GM18951 (cell line): Measurements from ENCODE around the gene CD163L1.

Source experiments
- POLR2A ChIP-seq: IDR thresholded peaks from 4 replicates; pipeline ENCODE4 v1.6.1; 2011; ENCODE audit warnings: mild to moderate bottlenecking; ENCODE audit not compliant: insufficient read length, insufficient read depth; ENCODE audit errors: extremely low read depth
- in situ Hi-C: fragments of 300-500 bp; cut with MboI; formaldehyde crosslinking; loops from one replicate; pipeline ENCODE4 v1.12.0; 2022; ENCODE audit warnings: low sequenced_read_pairs, mixed read lengths, inconsistent platforms; ENCODE audit not compliant: unreplicated experiment

The CD163L1 gene

DNA sequence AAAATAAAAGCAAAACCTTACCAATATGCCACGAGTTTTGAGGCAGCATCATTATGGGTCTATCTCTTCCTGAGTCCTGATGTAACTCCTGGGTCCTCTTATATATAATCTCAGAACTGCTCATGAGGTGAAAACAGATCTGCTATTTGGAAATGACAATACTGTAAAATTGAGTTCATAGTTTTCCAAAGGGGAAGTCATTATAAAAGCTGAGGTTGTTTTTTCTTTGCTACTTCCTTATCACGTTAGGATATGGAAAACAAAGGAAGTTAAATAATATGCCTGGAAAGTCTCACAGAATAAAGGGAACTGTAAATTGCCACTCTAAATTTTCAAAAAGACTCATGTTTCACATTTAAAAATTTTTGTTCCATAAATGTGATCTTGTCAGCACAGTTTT lies at the start of gene CD163L1:
Gene CD163L1 (minus strand): TSS at position 78 of the 400 bp plus-strand sequence. CDS start 26 bp downstream, at position 52.
- in situ Hi-C loops = no loop called here
- no peak for TF ChIP-seq POLR2A

DNA sequence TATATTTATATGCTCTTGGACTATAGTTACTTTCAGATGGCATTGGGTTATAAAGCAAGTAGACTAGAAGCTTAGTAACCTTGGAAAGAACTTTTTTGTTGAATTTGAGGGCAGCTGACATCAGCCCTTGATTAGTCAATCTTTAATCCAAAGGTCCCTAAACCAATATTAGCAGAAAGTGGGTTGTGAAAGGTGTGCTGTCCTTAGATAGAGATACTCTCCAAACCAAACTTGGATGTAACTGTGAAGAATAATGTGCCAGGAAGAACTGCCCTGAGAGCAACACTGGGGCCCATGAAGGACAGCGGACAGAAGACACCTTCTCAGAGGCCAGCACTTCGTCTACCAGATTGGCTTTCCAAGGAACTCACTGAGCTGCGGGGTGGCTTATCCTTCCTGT lies 49.1 kb upstream of the CD163L1 start:
- no peak for TF ChIP-seq POLR2A
- in situ Hi-C loops = no loop called here

DNA sequence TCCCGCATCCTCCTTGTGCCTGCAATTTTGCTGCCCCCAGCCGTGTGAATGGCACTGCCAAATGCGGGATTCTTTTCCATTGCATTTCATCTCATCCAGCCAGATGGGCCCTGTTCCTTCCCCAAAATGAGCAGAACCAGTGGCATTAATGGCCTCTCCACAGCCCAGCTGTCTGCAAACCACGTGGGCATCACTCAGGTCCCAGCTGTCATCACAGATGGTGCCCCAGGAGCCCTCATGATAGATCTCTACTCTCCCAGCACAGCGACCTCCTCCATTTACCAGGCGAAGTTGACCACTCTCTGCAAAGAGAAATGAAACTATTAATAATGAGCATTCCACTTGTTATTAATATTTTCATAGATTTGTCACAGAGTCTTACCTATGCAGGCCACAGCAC lies 42.6 kb upstream of the CD163L1 start:
- in situ Hi-C loops = no loop called here
- no peak for TF ChIP-seq POLR2A

DNA sequence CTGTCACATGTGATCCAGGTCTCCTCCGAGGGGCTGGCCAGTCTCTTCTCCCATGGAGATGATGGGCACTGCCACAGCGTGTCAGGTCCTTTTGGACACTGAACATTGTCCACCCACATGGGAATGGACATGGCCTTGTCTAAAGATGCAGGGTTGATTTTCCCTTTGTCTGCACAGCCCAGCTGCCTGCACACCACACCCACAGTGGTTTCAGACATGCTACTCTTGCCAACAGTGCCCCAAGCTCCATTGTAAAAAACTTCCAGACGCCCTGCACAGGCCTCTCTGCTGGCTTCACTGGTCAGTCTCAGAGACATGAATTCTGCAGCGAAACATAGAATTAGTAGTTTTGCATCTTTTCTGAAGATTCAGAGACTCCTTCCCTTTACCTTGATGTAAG lies 41.1 kb upstream of the CD163L1 start:
- in situ Hi-C loops = no loop called here

DNA sequence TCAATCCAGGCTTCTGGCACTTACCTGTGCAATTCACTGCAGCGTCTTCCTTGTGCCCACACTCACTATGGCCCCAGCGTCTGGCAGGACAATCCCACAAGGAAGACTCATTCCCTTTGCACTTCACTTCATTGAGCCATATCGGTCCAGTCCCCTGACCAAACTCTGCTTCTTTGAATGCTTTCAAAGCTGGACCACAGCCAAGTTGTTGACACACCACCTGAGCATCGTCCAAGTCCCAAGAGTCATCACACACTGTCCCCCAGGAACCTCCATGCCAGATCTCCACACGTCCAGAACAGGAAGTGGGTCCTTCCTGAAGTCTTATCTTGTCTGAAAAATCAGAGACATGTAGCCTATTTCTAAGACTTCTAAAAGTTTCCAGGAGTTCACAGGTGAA lies 39.4 kb upstream of the CD163L1 start:
- TF ChIP-seq POLR2A = no peak
- in situ Hi-C loops = no loop called here

More for the DNA sequence above, 41.1 kb upstream of the CD163L1 start:
- TF ChIP-seq POLR2A = no peak

DNA sequence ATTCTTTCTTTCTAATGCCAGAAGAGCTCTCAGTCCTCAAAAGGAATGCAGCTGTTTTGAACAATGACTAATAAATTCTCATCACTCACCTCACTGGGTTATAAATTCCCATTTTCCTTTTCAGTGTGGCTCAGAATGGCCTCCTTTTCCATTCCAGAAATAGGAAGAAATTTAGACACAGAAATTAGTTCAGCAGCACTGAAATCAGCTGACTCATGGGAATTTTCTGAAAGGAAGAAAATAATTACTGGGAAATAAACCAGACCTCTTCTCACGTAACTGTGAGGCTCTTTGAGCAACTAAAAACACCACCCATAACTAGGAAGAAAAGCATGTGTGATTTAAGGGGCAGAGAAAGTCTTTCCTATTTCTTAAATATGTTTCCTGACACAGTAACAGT lies 35.8 kb upstream of the CD163L1 start:
- in situ Hi-C loops = no loop called here
- no peak for TF ChIP-seq POLR2A

DNA sequence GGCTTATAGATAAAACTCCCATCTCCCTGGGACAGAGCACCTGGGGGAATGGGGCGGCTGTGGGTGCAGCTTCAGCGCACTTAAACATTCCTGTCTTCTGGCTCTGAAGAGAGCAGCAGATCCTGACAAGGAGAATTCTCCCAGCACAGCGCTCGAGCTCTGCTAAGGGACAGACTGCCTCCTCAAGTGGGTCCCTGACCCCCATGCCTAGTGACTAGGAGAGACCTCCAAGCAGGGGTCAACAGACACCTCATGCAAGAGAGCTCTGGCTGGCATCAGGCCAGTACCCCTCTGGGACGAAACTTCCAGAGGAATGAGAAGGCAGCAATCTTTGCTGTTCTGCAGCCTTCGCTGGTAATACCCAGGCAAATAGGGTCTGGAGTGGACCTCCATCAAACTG lies 28.1 kb upstream of the CD163L1 start:
- TF ChIP-seq POLR2A = no peak
- in situ Hi-C loops = no loop called here

DNA sequence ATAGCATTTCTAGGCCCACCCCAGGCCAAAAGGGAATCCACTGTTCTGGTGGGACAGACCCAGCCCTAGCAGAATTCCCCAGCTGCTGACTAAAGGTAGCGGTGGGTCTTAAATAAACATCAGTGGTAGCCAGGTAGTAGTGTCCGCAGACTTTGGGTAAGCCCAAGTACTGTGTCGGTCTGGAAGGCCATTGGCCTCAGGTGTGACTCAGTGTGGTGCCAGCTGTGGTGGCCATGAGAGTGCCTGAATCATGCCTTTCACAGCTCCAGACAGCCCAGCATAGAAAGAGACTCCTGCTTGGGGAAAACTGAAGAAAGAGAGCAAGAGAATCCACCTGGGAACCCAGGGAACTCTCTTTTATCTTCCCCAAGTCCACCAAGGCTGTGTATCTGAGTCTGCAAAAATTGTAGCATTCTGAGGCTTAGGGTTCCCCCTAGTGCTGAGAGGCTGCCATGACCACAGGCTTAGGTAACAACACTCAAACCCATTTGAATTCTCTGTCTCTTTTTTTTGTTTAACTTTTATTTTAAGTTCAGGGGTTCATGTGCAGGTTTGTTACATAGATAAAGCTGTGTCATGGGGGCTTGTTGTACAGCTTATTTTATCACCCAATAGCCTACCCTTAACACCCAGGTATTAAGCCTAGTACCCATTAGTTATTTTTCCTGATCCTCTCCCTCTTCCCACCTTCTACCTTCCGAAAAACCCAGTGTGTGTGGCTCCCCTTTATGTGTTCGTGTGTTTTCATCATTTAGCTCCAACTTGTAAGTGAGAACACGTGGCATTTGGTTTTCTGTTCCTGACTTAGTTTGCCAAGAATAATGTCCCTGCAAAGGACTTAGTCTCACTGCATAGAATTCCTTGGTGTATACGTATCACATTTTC lies 16.7 kb upstream of the CD163L1 start:
- TF ChIP-seq POLR2A = no peak
- in situ Hi-C loops = loop anchor here (10.0 kb wide), 1 partner anchor 236 kb away; no protein-coding TSS in a partner anchor

DNA sequence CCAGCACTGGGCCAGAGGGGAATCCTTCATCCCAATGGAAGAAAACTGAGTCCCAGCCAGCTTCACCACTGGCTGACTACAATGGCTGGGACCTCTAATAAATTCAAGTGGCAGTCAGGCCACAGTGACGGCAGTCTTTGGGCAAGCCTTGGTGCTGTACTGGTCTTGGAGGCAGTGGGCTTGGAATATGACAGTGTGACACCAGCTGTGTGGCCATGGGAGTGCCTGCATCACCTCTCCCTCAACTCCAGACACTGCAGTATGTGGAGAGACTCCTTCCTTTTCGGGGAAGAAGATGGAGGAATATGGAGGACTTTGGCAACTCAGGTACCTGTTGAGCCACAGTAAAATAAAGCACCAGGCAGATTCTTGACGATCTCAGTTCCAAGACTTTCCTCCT lies 16.0 kb upstream of the CD163L1 start:
- no peak for TF ChIP-seq POLR2A
- in situ Hi-C loops = loop anchor here (10.0 kb wide), 1 partner anchor 235 kb away; no protein-coding TSS in a partner anchor

DNA sequence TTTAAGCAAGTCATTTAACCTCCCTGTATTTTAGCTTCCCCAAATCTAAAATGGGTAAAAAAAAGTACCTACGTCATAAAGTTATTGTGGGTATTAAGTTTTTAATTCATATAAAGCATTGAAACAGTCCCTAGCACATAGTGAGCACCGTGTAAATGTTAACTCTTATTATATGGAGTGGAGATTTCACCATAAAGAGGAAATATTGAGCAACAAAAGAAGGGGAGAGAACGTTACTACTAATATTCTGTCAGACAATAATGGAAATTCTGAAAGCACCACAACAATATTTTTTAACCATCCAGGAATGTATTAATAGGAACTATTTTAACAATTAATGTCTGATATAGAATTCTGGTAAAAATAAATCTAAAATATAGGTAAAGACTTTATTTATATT lies 7.8 kb upstream of the CD163L1 start:
- TF ChIP-seq POLR2A = no peak
- in situ Hi-C loops = no loop called here

DNA sequence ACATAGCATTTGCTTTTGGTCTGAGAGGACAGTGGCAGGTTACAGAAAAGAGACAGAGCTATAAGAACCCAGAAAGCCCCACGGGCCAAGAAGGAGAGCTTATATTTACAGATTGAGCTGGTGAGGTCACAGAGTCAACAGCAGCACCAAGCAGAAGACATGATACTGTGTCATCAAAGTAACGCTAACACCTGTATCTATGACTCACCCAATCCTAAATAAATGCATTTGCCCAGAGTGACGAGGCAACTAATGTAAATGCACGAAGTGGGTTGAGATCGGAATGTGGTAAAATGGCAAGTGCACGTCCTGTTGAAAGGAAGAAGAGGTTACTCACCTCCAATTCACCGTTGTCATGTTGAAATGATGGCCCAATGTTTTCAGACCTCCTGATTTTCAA lies 6.7 kb upstream of the CD163L1 start:
- TF ChIP-seq POLR2A = no peak
- in situ Hi-C loops = no loop called here

DNA sequence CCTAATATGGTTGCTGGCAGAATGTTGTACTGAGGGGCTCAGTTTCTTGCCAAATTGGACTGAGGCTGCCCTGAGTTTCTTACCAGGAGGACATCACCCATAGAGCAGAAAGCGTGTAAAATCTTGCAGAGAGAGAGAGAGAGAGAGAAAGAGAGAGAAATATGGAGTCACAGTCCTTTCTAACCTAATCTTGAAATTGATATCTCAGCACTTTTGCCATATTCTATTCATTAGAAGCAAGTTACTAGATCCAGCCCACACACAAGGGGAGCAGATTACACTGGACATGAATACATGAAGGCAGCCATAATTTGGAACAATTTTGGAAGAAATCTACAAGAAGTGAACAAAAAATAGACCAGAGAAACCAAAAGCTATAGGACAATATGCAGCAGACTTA lies 4.1 kb upstream of the CD163L1 start:
- in situ Hi-C loops = no loop called here
- no peak for TF ChIP-seq POLR2A

DNA sequence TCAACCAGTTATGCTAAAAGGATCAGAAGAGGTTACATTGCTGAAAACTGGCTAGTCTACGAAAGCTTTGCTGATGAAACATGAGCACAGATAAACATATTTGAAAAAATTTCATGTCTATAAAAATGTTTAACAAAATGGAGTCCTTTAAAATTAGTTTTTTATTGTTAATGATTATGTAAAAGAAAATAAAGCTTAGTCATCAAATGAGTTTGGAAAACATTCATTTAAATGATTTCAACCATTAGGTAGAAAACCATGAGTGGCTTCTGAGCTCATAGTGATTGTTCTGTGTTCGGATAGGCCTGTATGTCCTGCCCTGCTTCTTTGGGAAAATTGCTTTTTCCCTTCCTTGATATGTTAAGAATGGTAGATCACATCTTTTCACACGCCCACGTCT lies 584 bp upstream of the CD163L1 start:
- in situ Hi-C loops = no loop called here
- no peak for TF ChIP-seq POLR2A

DNA sequence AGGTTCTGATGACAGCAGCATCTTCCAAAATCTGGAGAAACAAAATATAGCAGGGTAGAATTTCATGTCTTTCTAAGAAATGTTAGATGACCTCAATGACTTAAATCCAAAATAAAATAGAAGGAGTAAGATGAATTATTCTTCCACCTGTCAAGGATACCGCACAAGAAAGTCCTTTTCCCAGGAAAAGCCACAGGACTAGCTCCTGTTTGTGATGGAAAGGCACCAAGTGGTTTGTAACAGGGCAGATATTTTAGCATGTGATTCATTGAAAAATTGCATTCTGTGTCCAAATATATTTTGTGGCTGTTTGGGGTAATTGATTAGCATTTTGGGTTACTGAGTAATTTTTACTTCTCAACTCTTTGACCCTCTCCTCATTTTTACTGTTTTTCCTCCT lies 2.7 kb downstream of the CD163L1 start:
- in situ Hi-C loops = no loop called here
- no peak for TF ChIP-seq POLR2A
